Measurements from ENCODE around the gene GLYR1.

GLYR1 gene

GRCh38 chr16:4776141-4776705 lies 70.9 kb downstream of the GLYR1 start:
- TF ChIP-seq RAD21 (IDR thresholded peaks at IDR 0.05; ENCODE audit: low read depth) (no peak), REST (IDR thresholded peaks at IDR 0.05; ENCODE audit: low read depth) (no peak), MAX (IDR thresholded peaks at IDR 0.05) (no peak), EGR1 (IDR thresholded peaks at IDR 0.05) (no peak), EP300 (IDR thresholded peaks at IDR 0.05; ENCODE audit: borderline replicate concordance) (no peak)

- no peak for TF ChIP-seq TAF1 (IDR thresholded peaks at IDR 0.05; ENCODE audit: low read depth)
- no peak for TF ChIP-seq MAX (IDR thresholded peaks at IDR 0.05)
- no peak for TF ChIP-seq EGR1 (IDR thresholded peaks at IDR 0.05)
- TF ChIP-seq RAD21 (IDR thresholded peaks at IDR 0.05; ENCODE audit: low read depth): no peak
- no peak for TF ChIP-seq USF1 (IDR thresholded peaks at IDR 0.05)
Measured at GRCh38 chr16:4775005-4775404, 72.1 kb downstream of the GLYR1 start.

- TF ChIP-seq CEBPB (IDR thresholded peaks at IDR 0.05) (no peak), TEAD4 (IDR thresholded peaks at IDR 0.05) (no peak), REST (IDR thresholded peaks at IDR 0.05; ENCODE audit: low read depth) (no peak), NFIC (IDR thresholded peaks at IDR 0.05) (no peak), MAX (IDR thresholded peaks at IDR 0.05) (no peak), ZBTB7A (IDR thresholded peaks at IDR 0.05; ENCODE audit: low read depth) (no peak), TCF12 (IDR thresholded peaks at IDR 0.05; ENCODE audit: low read depth) (no peak), FOXM1 (IDR thresholded peaks at IDR 0.05; ENCODE audit: borderline replicate concordance, low read depth) (no peak), TAF1 (IDR thresholded peaks at IDR 0.05; ENCODE audit: low read depth) (no peak), RAD21 (IDR thresholded peaks at IDR 0.05; ENCODE audit: low read depth) (no peak), YY1 (IDR thresholded peaks at IDR 0.05; ENCODE audit: low read depth) (no peak), CREB1 (IDR thresholded peaks at IDR 0.05; ENCODE audit: low read depth) (no peak), USF1 (IDR thresholded peaks at IDR 0.05) (no peak), EGR1 (IDR thresholded peaks at IDR 0.05) (no peak)
Measured at GRCh38 chr16:4772351-4772750, 74.7 kb downstream of the GLYR1 start.

- TF ChIP-seq USF1 (IDR thresholded peaks at IDR 0.05): peak; percentile 39; the same call in 1 of the 2 replicates
- TF ChIP-seq EP300 (IDR thresholded peaks at IDR 0.05; ENCODE audit: borderline replicate concordance): no peak
- no peak for TF ChIP-seq TEAD4 (IDR thresholded peaks at IDR 0.05)
Measured at GRCh38 chr16:4771646-4772045, 75.4 kb downstream of the GLYR1 start.

GRCh38 chr16:4769306-4769638 lies 77.8 kb downstream of the GLYR1 start:
- TF ChIP-seq TCF12 (IDR thresholded peaks at IDR 0.05; ENCODE audit: low read depth) (0 out of 2 replicates have a peak, but pooled peaks have one; percentile 2), CREB1 (IDR thresholded peaks at IDR 0.05; ENCODE audit: low read depth) (no peak)

- no peak for TF ChIP-seq NFIC (IDR thresholded peaks at IDR 0.05)
- no peak for TF ChIP-seq EP300 (IDR thresholded peaks at IDR 0.05; ENCODE audit: borderline replicate concordance)
- TF ChIP-seq ZBTB7A (IDR thresholded peaks at IDR 0.05; ENCODE audit: low read depth): peak; percentile 76
- peak; percentile 22; the same call in 1 of the 2 replicates for TF ChIP-seq TEAD4 (IDR thresholded peaks at IDR 0.05)
- TF ChIP-seq MAX (IDR thresholded peaks at IDR 0.05): peak; percentile 52
Measured at GRCh38 chr16:4768549-4769305, 78.4 kb downstream of the GLYR1 start.

All from Ishikawa (cell line).